ENCODE results near the gene OR8S1.

OR8S1 gene, protein sequence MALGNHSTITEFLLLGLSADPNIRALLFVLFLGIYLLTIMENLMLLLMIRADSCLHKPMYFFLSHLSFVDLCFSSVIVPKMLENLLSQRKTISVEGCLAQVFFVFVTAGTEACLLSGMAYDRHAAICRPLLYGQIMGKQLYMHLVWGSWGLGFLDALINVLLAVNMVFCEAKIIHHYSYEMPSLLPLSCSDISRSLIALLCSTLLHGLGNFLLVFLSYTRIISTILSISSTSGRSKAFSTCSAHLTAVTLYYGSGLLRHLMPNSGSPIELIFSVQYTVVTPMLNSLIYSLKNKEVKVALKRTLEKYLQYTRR

DNA sequence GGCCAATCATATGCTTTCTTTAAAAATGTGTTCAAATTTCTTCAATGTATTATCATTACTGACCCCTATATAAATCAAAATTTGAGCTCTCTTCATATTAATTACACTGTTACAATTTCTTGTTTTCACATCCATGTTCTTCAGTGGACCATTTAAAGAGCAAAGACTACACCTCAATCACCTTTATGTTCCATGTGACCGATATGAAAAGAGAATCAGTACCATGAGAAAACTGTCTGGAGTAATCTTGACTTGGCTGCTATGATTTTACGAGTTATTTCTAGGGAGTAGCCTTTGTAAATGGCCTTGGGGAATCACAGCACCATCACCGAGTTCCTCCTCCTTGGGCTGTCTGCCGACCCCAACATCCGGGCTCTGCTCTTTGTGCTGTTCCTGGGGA is at the start of gene OR8S1:
TSS of gene OR8S1 (plus strand) at position 301 of the 400 bp plus-strand sequence. CDS start at position 301, 0 bp downstream.
- Histone ChIP-seq H4K20me1 (ENCODE audit: insufficient read depth, low read length, poor library complexity, severe bottlenecking) (no peaks in the 10 kb centered on the region), H2AFZ (ENCODE audit: low read length) (no peak within 1 kb of the TSS), H3K79me2 (ENCODE audit: insufficient read depth, low read length) (no peaks in the 10 kb centered on the region), H3F3A (ENCODE audit: low read depth) (no peaks in the 10 kb centered on the region), H3K4me1 (ENCODE audit: insufficient read depth, low read length, poor library complexity, severe bottlenecking) (no peaks in the 10 kb centered on the region), H3K4me2 (ENCODE audit: low read depth, low read length, poor library complexity, severe bottlenecking) (no peak within 1 kb of the TSS), H3K9me3 (ENCODE audit: insufficient read depth, low read depth, low read length) (no peaks in the 10 kb centered on the region), H3K4me3 (ENCODE audit: low read length, poor library complexity, severe bottlenecking) (no peak within 1 kb of the TSS), H3K9ac (ENCODE audit: low read depth, low read length, poor library complexity, severe bottlenecking) (no peak within 1 kb of the TSS), H3K27me3 (ENCODE audit: insufficient read depth, low read length, poor library complexity, severe bottlenecking) (peaks cover 7% of the 10 kb centered on the region), H3K36me3 (ENCODE audit: insufficient read depth, low read length) (no peaks in the 10 kb centered on the region), H3K9me2 (replicated peaks; ENCODE audit: low read depth, low read length) (no peaks in the 10 kb centered on the region)
- TF ChIP-seq, protein P1, sequence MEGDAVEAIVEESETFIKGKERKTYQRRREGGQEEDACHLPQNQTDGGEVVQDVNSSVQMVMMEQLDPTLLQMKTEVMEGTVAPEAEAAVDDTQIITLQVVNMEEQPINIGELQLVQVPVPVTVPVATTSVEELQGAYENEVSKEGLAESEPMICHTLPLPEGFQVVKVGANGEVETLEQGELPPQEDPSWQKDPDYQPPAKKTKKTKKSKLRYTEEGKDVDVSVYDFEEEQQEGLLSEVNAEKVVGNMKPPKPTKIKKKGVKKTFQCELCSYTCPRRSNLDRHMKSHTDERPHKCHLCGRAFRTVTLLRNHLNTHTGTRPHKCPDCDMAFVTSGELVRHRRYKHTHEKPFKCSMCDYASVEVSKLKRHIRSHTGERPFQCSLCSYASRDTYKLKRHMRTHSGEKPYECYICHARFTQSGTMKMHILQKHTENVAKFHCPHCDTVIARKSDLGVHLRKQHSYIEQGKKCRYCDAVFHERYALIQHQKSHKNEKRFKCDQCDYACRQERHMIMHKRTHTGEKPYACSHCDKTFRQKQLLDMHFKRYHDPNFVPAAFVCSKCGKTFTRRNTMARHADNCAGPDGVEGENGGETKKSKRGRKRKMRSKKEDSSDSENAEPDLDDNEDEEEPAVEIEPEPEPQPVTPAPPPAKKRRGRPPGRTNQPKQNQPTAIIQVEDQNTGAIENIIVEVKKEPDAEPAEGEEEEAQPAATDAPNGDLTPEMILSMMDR (conservative IDR thresholded peaks at IDR 0.05; ENCODE audit: low read length), result no peak
- no peak for TF ChIP-seq EZH2phosphoT487 (IDR thresholded peaks at IDR 0.05; ENCODE audit: borderline replicate concordance)

GRCh38 chr12:48482198-48482597 is 43.2 kb upstream of the OR8S1 start, which contains the start of gene C12orf54:
TSS of gene C12orf54 (plus strand) at chr12:48482498. CDS start at chr12:48483297, 799 bp downstream.
- Histone ChIP-seq H3K27me3 (ENCODE audit: insufficient read depth, low read length, poor library complexity, severe bottlenecking) (no peaks in the 10 kb centered on the region), H3K4me1 (ENCODE audit: insufficient read depth, low read length, poor library complexity, severe bottlenecking) (no peaks in the 10 kb centered on the region), H3K9ac (ENCODE audit: low read depth, low read length, poor library complexity, severe bottlenecking) (no peak within 1 kb of the TSS), H3K4me2 (ENCODE audit: low read depth, low read length, poor library complexity, severe bottlenecking) (no peak within 1 kb of the TSS), H3K36me3 (ENCODE audit: insufficient read depth, low read length) (no peaks in the 10 kb centered on the region), H2AFZ (ENCODE audit: low read length) (no peak within 1 kb of the TSS), H3F3A (ENCODE audit: low read depth) (no peaks in the 10 kb centered on the region), H3K9me3 (ENCODE audit: insufficient read depth, low read depth, low read length) (no peaks in the 10 kb centered on the region), H3K9me2 (replicated peaks; ENCODE audit: low read depth, low read length) (no peaks in the 10 kb centered on the region), H3K79me2 (ENCODE audit: insufficient read depth, low read length) (no peaks in the 10 kb centered on the region), H4K20me1 (ENCODE audit: insufficient read depth, low read length, poor library complexity, severe bottlenecking) (no peaks in the 10 kb centered on the region), H3K4me3 (ENCODE audit: low read length, poor library complexity, severe bottlenecking) (no peak within 1 kb of the TSS)
- TF ChIP-seq, protein P1 (conservative IDR thresholded peaks at IDR 0.05; ENCODE audit: low read length), result no peak
- no peak for TF ChIP-seq EZH2phosphoT487 (IDR thresholded peaks at IDR 0.05; ENCODE audit: borderline replicate concordance)

DNA sequence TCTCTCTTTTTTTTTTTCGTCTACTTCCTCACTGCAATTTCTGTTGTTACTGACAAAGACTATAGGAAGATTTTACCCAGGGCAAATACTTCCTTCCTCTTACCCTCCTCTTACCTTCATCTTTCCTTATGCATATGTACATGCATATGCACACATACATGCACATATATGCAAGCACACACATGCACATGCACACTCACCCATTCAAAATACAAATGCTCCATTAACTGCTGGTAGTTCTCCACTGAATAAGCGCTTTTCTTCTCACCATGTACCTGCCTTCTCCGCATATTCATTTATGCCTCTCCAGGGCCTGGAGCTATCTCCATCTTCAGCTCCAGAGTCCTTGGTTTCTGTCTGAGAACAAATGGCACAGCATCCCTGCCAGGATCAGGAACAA is 42.5 kb upstream of the OR8S1 start:
- no peak overlapping the region for H2AFZ ChIP-seq (ENCODE audit: low read length)
- no peak overlapping the region for H3K4me3 ChIP-seq (ENCODE audit: low read length, poor library complexity, severe bottlenecking)
- H3K4me1 ChIP-seq (ENCODE audit: insufficient read depth, low read length, poor library complexity, severe bottlenecking), result no peaks in the 10 kb centered on the region
- H3K9me2 ChIP-seq (replicated peaks; ENCODE audit: low read depth, low read length), result no peaks in the 10 kb centered on the region
- no peaks in the 10 kb centered on the region for H4K20me1 ChIP-seq (ENCODE audit: insufficient read depth, low read length, poor library complexity, severe bottlenecking)
- no peak overlapping the region for H3K4me2 ChIP-seq (ENCODE audit: low read depth, low read length, poor library complexity, severe bottlenecking)
- H3K27me3 ChIP-seq (ENCODE audit: insufficient read depth, low read length, poor library complexity, severe bottlenecking), result no peaks in the 10 kb centered on the region
- H3K9me3 ChIP-seq (ENCODE audit: insufficient read depth, low read depth, low read length), result no peaks in the 10 kb centered on the region
- H3F3A ChIP-seq (ENCODE audit: low read depth), result no peaks in the 10 kb centered on the region
- H3K9ac ChIP-seq (ENCODE audit: low read depth, low read length, poor library complexity, severe bottlenecking), result no peak overlapping the region
- TF ChIP-seq, protein P1 (conservative IDR thresholded peaks at IDR 0.05; ENCODE audit: low read length), result no peak
- TF ChIP-seq EZH2phosphoT487 (IDR thresholded peaks at IDR 0.05; ENCODE audit: borderline replicate concordance), result no peak
- H3K36me3 ChIP-seq (ENCODE audit: insufficient read depth, low read length), result no peaks in the 10 kb centered on the region
- H3K79me2 ChIP-seq (ENCODE audit: insufficient read depth, low read length), result no peaks in the 10 kb centered on the region
